HepG2 (cell line): ENCODE data around the gene GTF2H1. TPM values are rescaled to one million over a fixed set of nuclear protein-coding genes. Genes with fewer than 3 reads are reported as not detected.

Source experiments
- FOXM1 ChIP-seq: sonication (generic); formaldehyde crosslinking; IDR thresholded peaks from 2 replicates; pipeline ENCODE4 v1.5.0; 2020; ENCODE audit warnings: missing genetic modification reagents
- GABPA ChIP-seq, 2 experiments: IDR thresholded peaks; 2 replicates each; pipeline ENCODE4 v1.6.1; 2011 to 2016; ENCODE audit warnings: low read depth in 2 of 2, low read length in 1 of 2, missing biosample characterization in 1 of 2, missing genetic modification characterization in 1 of 2
- HOMEZ ChIP-seq: IDR thresholded peaks from 2 replicates; pipeline ENCODE4 v1.6.1; 2016; ENCODE audit warnings: low read depth
- IRF2 ChIP-seq: IDR thresholded peaks from 2 replicates; pipeline ENCODE4 v1.6.1; 2018; ENCODE audit warnings: missing genetic modification reagents, missing compliant biosample characterization
- NFYC ChIP-seq: IDR thresholded peaks from 2 replicates; pipeline ENCODE4 v1.6.1; 2016; ENCODE audit warnings: missing genetic modification reagents, missing compliant biosample characterization
- PCBP1 ChIP-seq: fragments of 200-400 bp; formaldehyde crosslinking; IDR thresholded peaks from 2 replicates; pipeline ENCODE4 v1.6.1; 2017; ENCODE audit warnings: mild to moderate bottlenecking, low read depth, low read length, borderline replicate concordance
- PLSCR1 ChIP-seq: sonication (generic); formaldehyde crosslinking; IDR thresholded peaks from 2 replicates; pipeline ENCODE4 v1.5.0; 2020; ENCODE audit warnings: missing genetic modification reagents, mild to moderate bottlenecking, borderline replicate concordance
- RFXAP ChIP-seq: sonication (generic); formaldehyde crosslinking; IDR thresholded peaks from 2 replicates; pipeline ENCODE4 v1.4.0; 2020; ENCODE audit warnings: missing genetic modification reagents, borderline replicate concordance
- SAP130 ChIP-seq: IDR thresholded peaks from 2 replicates; pipeline ENCODE4 v1.6.1; 2016; ENCODE audit warnings: low read depth
- THAP7 ChIP-seq: sonication (generic); formaldehyde crosslinking; IDR thresholded peaks from 2 replicates; pipeline ENCODE4 v1.8.1; 2023; ENCODE audit warnings: mild to moderate bottlenecking, missing genetic modification reagents
- ZFP91 ChIP-seq: sonication (generic); formaldehyde crosslinking; IDR thresholded peaks from 2 replicates; pipeline ENCODE4 v1.9.0; 2022; ENCODE audit warnings: missing genetic modification reagents, mild to moderate bottlenecking, borderline replicate concordance
- ZNF282 ChIP-seq: fragments of 450-650 bp; IDR thresholded peaks from 2 replicates; pipeline ENCODE4 v1.6.1; 2018; ENCODE audit not compliant: partially characterized antibody
- ZNF572 ChIP-seq: sonication (generic); formaldehyde crosslinking; IDR thresholded peaks from 2 replicates; pipeline ENCODE4 v1.5.1; 2020; ENCODE audit warnings: mild to moderate bottlenecking, missing genetic modification reagents
- ZNF574 ChIP-seq: sonication (generic); formaldehyde crosslinking; IDR thresholded peaks from 2 replicates; pipeline ENCODE4 v1.4.0; 2020; ENCODE audit warnings: missing genetic modification reagents
- ZNF773 ChIP-seq: sonication (generic); formaldehyde crosslinking; IDR thresholded peaks from 2 replicates; pipeline ENCODE4 v1.4.0; 2020; ENCODE audit warnings: missing genetic modification reagents, borderline replicate concordance
- polyA plus RNA-seq, 8 experiments: library from polyadenylated mRNA; depleted of rRNA in 3 of 8; stranded (reverse) in 7 of 8; unstranded in 1 of 8; fragments of >200 nt; fragmentation: Illumina TruSeq in 4 of 8; extraction: Trizol in 4 of 8; gene quantifications; 2 replicates each; pipeline versions ENCODE4 v1.2.1 to v1.2.3, GENCODE V29; 2011 to 2016; ENCODE audit warnings: low read depth in 4 of 8, missing spikeins in 1 of 8, mixed read lengths in 1 of 8; ENCODE audit not compliant: insufficient read depth in 1 of 8
- total RNA-seq, 5 experiments: library from RNA; depleted of rRNA; stranded (reverse); fragments of >200 nt; fragmentation: Illumina TruSeq; extraction: Trizol; gene quantifications; 2 replicates each; pipeline ENCODE4 v1.2.3, GENCODE V29; 2016; ENCODE audit warnings: low read depth in 1 of 5
- TF ChIP-seq, protein P1 (sequence below): sonication (generic); formaldehyde crosslinking; IDR thresholded peaks from 2 replicates; pipeline ENCODE4 v1.5.0; 2020; ENCODE audit warnings: missing genetic modification reagents, mild to moderate bottlenecking, borderline replicate concordance
- TF ChIP-seq, protein P2 (sequence below): sonication (generic); formaldehyde crosslinking; IDR thresholded peaks from 2 replicates; pipeline ENCODE4 v1.4.0; 2020; ENCODE audit warnings: missing genetic modification reagents; ENCODE audit errors: not compliant biosample characterization

The GTF2H1 gene
- total and polyA plus RNA-seq, 2 of the 13 experiments (the other 11 are each of a cell fraction or from before 2014, with no cell fraction given), result 15.7 to 51.4 TPM

- no peak for TF ChIP-seq ZNF773 (CRISPR knock-in tag)
- TF ChIP-seq HOMEZ (CRISPR knock-in tag), result peak; percentile 27; the same call in 1 of the 2 replicates
- no peak for TF ChIP-seq PLSCR1
- TF ChIP-seq SAP130, result peak; percentile 77
- TF ChIP-seq PCBP1, result no peak
- peak; percentile 28; the same call in 1 of the 2 replicates for TF ChIP-seq ZNF574 (CRISPR knock-in tag)
- TF ChIP-seq, protein P1, sequence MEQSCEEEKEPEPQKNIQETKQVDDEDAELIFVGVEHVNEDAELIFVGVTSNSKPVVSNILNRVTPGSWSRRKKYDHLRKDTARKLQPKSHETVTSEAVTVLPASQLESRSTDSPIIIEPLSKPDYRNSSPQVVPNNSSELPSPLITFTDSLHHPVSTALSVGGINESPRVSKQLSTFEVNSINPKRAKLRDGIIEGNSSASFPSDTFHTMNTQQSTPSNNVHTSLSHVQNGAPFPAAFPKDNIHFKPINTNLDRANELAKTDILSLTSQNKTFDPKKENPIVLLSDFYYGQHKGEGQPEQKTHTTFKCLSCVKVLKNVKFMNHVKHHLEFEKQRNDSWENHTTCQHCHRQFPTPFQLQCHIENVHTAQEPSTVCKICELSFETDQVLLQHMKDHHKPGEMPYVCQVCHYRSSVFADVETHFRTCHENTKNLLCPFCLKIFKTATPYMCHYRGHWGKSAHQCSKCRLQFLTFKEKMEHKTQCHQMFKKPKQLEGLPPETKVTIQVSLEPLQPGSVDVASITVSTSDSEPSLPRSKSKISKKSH (CRISPR knock-in tag), result no peak
- TF ChIP-seq NFYC (CRISPR knock-in tag), result no peak
- no peak for TF ChIP-seq RFXAP (CRISPR knock-in tag)
- no peak for TF ChIP-seq FOXM1 (CRISPR knock-in tag)
- peak; percentile 9; the same call in 1 of the 2 replicates for TF ChIP-seq IRF2 (CRISPR knock-in tag)
- TF ChIP-seq GABPA (IDR thresholded peaks at IDR 0.05; ENCODE audit: low read depth, low read length), result no peak
- TF ChIP-seq GABPA (CRISPR knock-in tag; IDR thresholded peaks at IDR 0.05; ENCODE audit: low read depth), result no peak
- peak; percentile 87; the same call in 1 of the 2 replicates for TF ChIP-seq ZNF572 (CRISPR knock-in tag)
- peak; percentile 100 for TF ChIP-seq ZFP91 (CRISPR knock-in tag)
- TF ChIP-seq ZNF282, result no peak
- peak; percentile 15; the same call in 1 of the 2 replicates for TF ChIP-seq THAP7 (CRISPR knock-in tag)
- TF ChIP-seq, protein P2, sequence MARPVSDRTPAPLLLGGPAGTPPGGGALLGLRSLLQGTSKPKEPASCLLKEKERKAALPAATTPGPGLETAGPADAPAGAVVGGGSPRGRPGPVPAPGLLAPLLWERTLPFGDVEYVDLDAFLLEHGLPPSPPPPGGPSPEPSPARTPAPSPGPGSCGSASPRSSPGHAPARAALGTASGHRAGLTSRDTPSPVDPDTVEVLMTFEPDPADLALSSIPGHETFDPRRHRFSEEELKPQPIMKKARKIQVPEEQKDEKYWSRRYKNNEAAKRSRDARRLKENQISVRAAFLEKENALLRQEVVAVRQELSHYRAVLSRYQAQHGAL (CRISPR knock-in tag), result no peak
These were observed 61.2 kb downstream of the GTF2H1 start (continued) for GRCh38 chr11:18383388-18384156.
